Measurements from ENCODE around the gene AKNA.

The AKNA gene

GRCh38 chr9:114394523-114395333 is 6.9 kb upstream of the AKNA start:
- DNase-seq, result no peak

GRCh38 chr9:114392749-114393112 is 4.9 kb upstream of the AKNA start:
- DNase-seq, result no peak

DNA sequence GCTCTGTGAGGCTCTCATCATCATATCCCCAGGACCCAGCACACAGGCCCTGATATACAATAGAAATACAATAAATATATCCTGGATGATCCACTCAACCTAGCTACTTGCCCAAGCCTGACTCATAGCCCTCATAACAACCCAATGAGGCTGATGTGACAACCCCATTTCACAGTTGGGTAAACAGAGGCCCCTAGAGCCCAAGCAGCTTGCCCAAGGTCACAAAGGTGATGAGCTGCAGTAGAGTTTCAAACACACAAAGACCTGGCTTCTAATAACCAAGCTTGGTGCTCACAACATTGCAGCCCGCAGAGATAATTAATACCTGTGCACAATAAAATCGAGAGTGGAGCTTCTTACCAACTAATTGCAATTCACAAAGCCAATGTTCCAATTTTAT is 3.2 kb upstream of the AKNA start:
- no peak for DNase-seq

DNA sequence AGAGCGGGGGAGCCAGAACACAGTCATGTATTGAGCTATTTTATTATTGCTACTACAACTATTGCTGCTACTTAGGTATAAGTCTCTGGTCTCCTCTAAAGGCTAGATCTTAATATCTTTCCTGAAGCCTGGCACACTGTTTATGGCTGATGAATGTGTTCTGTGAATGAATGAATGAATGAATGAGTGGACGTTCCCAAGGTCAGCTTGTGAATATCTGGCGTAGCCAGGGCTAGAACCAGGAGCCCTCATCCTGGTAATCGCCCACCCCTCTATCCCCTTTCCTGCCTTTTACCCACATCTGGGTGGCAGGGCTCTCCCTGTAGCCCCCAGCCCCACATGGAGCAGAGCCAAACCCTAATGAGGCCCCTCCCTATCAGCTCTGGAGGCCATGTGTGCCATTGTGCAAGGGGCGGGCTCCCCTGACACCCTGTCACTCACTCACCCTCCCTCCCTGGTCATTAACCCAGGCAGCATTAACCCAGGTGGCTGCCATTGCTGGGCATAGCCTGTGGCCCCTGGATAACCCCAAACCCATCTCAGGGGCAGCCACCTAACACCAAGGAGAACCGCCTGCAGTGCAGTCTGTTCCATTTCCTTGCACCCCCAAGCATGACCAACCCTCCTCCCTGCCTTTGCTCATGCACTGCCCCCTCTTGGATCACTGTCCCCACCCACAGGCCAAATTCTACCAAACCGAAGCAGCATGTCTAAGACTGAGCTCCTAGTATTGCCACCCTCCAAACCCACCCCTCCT is 2.0 kb upstream of the AKNA start:
- no peak for DNase-seq

GRCh38 chr9:114388764-114389375 is 1.1 kb upstream of the AKNA start:
- peak; percentile 74 for DNase-seq

DNA sequence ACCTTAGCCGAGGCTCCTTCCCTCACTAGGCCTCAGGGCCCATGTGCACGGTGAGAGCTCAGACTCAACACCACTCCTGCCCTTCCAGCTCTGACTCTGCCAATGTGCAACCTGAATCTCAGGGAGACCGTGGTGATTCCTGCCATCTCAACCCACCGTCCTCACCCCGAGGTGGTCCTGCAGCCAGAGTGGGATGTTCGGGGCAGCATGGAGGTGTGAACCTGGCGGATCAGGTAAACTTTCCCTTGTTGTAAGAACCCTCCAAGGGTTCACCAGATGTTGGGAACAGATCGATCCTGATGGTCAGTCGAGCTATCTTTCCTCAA is 538 bp upstream of the AKNA start:
- no peak for DNase-seq

DNA sequence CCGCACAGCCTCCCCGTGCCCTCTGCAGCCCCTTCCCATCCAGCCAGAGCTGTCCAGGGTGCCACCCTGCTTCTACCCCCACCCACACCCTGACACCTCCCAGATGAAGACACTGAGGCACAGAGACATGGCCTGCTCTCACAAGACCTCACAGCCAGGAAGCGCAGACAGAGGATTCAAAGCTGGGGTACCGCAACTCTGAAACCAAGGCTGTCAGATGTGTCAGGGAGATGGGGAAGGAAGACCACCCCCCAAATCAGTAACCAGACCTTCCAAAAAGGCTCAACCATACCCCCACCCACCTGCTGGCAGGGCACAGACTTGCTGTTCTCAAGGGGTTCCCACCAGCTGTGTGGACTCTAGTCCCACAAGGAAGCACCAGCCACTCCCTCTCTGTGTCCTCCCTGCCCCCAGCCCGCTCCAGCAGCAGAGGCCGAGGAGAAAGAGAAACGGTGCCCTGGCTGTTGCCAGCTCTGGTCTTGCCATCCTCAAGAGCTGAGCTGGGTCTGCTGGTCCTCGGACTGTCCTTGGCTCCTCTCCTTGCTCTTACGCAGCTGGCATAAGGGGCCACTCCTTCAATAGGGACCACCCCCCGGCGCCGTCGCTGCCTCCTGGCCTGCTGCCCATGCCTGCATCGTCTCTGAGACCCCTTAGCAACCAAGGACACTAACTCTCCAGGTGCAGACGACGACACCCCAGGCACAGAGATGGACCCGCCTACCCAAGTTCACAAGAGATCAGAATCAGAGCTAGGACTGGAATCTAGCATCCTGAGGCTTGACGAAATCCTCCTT is 699 bp downstream of the AKNA start:
- peak; percentile 75 for DNase-seq

GRCh38 chr9:114386361-114386885 is 1.4 kb downstream of the AKNA start:
- no peak for DNase-seq

- peak; percentile 93 for DNase-seq
These were observed 2.2 kb downstream of the AKNA start for GRCh38 chr9:114385397-114386181.

DNA sequence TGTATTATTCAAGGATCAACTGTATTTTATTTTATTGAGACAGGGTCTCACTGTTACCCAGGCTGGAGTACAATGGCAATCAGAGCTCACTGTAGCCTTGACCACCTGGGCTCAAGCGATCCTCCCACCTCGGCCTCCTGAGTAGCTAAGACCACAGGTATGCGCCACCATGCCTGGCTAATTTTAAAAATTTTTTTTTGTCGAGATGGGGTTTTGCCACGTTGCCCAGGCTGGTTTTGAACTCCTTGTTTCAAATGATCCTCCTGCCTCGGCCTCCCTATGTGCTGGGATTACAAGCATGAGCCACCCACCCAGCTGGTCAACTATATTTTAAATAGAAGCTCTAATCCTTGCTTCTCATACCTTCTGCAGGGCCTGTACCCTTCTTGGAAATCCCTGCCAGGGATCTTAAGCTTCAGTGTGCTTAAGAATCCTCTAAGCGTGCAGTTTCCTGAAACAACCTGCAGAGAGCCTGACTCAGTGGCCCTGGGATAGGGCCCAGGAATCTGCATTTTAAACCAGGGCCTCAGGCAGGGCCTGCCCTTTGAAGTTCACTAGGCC is 2.9 kb downstream of the AKNA start:
- DNase-seq, result no peak

- DNase-seq, result no peak
These were observed 3.4 kb downstream of the AKNA start for GRCh38 chr9:114384341-114384740.

DNA sequence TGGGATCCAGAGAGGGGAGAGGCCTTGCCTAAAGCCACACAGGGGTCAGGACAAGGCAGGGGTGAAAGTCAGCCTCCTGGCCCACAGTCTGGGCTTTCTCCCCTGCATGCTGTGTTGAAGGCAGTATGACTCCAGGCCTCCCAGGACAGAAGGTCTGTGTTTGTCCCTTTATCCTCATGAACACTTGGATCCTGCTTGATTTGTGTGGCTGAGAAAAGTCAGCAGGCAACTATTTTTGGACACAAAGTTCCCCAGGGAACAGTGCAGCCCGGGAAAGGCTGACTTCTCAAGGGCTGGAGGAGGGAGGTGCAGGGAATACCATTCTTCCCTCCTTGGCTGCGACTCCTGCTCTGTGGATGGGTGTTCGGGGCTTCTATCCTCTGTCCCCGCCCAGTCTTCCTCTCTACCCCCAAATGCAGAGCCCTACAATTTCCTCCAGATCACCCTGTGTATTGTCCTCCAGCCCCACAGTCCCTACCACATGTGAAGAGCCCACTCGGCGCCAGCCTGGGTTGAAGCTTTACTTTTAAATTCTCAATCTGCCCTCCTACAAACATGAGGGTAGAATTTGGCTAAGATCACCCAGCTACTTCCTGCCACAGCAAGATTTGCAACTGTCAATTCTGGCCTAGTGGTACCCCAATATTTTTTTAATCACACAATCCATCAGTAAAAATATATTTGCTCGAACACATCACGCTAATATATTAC is 4.1 kb downstream of the AKNA start:
- DNase-seq, result no peak

GRCh38 chr9:114382699-114383520 is 4.9 kb downstream of the AKNA start:
- DNase-seq, result peak; percentile 81

DNA sequence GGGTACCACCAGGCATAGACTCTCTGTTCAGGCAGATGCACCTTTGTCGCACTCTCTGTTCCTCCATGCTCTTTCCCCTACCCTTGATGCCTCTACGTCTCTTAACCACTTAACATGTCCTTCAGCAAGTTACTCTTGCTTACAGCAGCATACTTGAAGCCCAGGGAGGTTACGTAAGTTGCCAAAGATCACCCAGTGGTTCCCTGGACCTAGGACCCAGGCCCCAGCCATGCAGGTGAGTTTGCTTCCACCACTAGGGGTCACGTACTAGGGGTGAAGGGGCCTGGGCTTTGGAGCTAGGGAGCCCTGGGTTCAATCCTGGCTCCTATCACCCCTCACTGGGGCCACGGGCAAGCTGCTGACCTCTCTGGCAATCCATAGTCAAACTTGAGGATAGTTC is 8.9 kb downstream of the AKNA start:
- DNase-seq, result no peak

DNA sequence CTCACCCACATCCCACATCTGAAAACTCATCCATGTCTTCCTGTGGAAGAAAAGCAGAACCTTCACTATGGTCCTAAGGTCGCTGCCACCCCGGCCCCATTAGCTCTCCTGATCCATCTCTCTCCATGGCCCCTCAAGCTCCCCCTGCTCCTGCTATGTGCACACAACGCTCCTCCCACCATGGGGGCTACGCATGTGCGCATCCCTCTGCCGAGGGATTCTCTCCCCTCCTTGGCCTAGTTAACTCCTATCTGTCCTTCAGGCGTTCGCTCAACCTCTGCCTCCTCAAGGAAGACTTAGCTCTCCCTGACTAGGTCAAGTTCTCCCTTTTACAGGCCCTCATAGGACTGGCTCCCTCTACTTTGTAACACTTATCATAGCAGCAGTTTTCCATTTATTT is 9.8 kb downstream of the AKNA start:
- DNase-seq, result no peak

DNA sequence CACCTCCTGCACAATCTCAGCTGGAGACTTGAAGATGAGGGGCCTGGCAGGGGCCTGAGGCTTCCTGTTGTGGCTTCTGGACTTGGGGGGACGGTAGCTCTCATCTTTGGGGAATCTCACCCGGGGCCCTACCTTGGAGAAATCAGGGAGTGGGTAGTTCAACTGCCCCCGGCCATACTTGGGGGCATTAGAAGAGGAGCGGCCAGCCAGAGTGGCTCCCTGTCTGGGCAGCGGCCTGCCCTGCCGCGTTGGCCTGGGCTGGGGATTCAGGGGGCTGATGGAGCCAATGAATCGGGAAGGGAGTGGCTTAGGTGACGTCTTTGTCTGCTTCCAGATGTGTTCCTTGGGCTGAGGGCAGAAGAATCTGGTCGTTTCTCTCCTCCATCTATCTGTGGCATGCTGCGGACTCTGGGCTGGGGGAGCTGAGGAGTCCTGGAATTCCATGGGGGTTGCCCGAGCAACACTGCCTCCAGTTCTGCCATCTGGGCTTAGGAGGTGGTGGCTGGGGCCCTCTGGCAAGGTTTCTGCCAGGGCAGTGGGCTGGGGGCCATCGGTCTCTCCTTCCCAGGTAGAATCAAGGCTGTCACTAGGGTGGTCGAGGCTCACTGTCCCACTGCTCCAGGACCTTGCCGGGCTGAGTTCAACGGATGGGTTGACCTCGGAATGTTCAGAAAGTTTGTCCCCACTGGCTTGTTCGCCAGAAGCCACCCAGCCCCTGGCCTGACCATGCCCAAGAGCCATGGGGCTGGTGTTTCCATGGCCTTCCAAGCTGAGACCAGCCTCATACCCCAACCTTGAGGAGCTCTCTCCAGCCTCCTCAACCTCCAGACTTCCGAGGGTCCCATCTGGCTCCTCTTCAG is 11.0 kb downstream of the AKNA start:
- DNase-seq, result no peak

- DNase-seq, result no peak
These were observed 12.2 kb downstream of the AKNA start for GRCh38 chr9:114375386-114376175.

DNA sequence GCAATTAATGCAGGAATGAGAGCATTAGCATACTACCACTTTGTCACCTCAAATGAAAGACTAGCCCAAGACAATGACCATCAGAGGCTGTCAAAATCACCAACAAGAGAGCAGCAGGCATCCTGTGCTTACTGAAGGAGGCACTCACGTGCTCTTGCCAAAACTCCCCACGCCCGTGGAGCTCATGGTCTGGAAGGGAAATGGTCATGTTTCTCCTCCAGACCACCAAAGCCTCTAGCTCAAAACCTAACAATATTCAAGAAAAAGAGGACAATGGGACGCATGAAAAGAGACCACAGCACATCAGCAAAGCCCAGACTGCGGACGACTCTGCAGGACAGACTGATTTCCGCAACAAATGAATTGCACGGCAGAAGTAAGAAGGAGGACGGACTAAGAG is 12.8 kb downstream of the AKNA start:
- no peak for DNase-seq
